ENCODE results near the gene TUBGCP3.

Gene TUBGCP3

DNA sequence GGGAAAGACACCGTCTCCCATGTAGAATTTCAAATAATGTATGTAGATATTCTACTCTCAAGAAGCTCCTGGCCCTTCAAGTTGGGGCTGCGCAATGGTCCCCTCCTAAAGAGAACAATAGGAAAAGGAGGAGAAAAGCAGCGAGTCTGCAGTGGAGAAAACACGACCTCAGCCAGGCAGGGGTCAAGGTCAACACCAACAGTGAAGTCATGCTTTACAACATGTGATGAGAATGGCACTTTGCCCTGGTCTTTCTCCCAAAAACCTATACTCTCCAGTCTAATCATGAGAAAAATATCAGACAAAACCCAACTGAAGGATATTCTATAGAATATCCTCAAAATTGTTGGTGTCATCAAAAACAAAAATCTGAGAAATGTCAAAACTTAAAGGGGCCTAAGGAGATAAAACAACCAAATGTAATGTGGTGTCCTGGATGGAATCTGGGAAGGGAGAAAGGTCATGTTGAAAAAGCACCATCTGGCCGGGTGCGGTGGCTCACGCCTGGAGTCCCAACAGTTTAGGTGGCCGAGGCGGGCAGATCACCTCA, 110.8 kb downstream of the TUBGCP3 start:
- DNase-seq (ENCODE audit: low read depth), result no peak

DNA sequence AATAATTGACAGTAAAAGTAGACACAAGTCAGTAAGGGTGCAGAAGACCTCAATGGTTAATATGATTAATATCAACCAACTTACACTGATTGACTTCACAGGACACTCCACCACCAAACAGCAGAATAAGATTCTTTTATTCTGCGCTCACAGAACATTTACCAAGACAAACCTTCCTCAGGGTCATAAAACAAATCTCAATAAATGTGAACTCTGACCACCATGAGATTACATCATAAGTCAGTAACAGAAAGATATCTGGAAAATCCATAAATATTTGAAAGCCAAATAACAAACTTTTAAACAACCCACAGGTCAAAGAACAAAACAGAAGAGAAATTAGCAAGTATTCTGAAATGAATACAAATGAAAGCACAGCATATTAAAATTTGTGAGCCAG, 112.1 kb downstream of the TUBGCP3 start:
- DNase-seq (ENCODE audit: low read depth), result no peak

DNA sequence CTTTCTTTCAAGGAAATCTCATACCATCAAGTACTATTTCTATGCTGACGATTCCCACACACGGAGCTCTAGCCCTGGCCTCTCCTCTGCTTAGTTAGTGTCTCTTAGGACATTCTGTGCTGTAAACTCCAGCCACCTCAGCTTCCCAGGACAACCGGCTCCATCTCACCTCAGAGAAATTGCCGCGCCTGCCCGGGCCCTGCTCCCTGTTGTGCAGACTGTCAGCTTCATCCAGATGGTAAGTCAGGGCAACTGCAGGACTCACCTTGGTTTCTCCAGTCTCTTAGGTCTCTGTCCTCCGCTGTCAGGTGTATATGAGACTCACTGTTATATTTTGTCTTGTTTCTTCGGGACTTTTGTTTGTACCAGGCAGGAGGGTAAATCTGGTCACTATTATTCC, 113.1 kb downstream of the TUBGCP3 start:
- no peak for DNase-seq (ENCODE audit: low read depth)

DNA sequence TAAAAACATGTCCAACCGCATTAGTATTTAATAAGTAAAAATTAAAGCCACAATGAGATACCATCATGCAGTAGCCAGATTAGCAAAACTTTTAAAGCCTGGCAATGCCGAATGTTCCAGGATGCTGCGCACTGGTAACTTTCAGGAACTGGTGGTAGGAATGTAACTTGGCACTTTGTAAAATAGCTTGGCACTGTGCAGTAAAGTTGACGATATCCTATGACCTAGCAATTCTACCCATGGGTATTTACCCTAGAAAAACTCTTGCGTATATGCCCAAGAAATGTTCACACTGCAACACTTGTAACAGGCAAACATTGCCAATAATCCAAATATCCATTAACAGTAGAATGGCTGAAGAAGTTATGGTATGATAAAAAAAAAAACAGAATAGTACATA, 114.1 kb downstream of the TUBGCP3 start:
- no peak for DNase-seq (ENCODE audit: low read depth)

DNA sequence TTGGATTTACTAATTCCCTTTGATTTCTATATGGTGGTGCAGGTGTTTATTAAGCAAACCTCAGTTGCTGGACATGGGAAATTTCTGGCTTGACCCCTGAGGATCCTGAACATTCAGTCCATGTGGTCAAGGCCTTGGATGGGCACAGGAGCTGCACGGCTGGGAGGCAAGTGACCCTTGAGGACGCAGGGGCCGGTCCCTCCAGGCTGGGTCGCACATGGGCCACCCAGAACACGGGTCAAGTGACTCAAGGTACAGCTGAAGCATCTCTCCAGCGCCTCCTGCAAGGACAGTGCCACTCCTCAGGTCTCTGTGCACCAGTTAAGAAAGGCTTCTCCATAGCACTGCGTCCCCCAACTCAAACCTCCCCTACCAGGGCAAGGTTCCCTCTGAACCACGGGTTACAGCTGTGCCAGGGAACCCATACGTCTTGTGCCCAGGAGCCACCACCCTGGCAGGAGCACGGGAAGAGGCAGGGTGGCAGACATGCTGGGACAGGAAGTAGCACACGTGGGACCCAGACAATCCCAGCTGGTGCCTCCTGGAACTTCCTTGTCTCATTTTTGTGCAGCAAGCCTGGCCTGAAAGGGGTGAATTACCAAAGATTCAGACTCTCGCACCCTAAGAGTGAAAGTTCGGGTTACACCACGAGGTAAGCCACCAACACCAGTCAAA, 118.7 kb downstream of the TUBGCP3 start:
- DNase-seq (ENCODE audit: low read depth), result no peak

DNA sequence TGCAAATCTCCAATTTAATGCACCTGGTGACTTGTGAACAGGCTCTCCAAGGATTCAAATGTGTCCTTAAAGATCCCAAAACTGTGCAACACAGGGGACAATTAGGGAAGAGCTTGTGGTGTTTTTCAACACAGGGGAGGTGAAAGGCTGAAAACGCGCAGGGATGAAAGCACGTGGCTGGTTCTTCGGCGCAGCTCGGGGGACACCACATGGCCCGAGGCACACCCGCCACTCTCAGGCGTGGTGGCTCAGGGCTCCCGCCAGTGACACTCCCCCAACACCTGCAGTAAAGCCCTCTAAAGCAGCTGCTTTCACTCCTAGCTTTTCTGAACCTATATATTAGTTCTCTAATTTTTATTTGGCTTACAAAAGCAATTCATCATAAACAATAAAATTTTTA, 119.9 kb downstream of the TUBGCP3 start:
- DNase-seq (ENCODE audit: low read depth), result no peak

DNA sequence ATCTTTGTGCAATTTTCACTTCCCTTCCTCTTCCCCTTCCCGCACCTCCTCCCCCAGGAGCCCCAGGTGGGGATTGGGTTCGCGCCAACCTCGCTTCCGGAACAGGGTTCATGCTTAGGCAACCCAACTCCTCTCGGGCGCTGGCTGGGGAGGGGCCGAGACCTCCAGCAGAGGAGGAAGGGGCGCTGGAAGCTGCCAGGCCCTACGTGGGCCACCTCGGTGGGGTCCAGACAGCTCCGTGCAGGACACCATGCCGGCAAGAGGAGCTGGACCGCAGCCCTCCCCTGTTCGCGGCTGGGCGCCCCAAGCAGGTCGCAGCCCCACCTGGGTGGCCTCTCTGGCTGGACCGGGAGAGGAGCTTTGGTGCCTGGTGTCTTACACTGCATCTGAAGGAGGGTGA, 120.7 kb downstream of the TUBGCP3 start:
- no peak for DNase-seq (ENCODE audit: low read depth)

DNA sequence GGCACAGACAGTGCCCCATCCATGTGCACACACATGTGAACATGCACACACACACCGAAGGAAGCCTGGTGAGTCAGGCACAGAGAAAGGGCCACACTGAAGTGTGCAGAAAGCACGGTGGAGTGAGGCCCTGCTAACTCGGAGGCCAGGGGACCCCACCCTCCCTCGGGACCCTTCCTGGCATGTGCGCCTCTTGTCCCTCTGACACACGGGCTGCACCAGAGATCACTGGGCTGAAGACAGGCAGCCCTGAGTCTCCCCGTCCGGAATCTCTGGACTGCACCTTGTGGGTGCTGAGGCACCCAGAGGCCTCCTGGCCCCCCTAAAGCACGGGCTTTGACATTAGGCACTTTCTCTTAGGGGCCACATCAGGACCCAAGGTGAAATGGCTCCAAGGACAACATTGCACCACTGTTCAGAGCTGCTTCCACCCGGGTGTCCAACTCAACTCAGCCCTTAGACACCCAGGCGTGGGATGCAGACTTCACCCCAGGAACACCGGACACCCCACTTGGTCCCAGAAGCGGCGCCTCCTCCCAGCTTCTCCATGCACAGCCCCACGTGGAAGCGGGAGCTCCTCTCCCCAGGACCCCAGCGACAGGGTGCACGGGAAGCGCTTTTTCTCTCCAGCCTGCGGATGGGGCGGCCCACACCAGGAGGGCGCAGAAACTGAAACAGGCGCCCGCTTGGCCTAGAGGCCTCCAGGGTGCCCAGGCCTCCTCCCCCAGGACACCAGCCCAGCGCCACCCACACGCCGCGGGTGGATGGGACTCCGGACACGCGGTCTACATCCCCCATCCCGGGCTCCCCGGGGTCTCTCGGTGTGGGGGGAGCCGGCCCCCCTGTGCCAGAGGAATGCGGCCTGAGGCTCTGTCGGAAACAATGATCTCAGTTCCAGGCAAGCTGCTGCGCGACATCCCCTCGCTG, 121.6 kb downstream of the TUBGCP3 start:
- DNase-seq (ENCODE audit: low read depth), result no peak

DNA sequence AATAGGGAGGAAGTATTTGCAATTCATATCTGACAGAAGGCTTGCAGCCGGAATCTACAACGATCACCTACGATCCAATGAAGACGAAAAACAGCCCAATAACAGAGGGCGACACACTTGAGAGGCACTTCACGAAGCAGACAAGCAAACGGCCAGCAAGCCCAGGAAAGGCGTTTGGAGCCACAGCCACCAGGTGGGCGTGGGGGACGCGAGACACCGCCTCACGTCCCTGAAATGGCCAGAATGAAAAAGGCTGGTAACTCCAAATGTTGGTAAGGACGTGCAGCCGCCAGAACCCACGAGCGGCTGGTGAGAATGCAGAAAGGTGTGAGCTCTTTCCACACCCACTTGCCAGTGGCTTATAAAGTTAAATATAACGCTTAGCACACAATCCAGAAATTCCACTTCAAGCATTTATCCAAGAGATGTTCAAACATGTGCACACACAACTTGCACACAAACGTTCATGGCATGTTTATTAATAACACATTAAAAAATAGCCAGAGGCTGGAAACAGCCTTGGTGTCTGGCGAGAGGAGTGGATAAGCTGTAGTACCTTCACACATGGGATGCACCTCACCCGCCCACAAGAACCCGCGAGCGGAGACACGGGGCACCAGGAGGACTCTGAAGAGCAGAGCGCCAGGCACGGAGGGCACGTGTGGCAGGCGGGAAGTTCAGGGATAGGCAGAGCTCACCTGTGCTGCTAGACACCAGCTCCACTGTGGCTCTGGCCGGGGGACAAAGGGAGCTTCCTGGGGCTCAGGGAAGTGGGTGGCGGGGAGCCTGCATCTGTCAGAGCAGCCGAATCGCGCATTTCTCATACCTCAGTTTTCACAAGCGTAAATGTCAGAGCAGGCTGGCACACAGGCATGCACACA, 122.5 kb downstream of the TUBGCP3 start:
- DNase-seq (ENCODE audit: low read depth), result no peak

DNA sequence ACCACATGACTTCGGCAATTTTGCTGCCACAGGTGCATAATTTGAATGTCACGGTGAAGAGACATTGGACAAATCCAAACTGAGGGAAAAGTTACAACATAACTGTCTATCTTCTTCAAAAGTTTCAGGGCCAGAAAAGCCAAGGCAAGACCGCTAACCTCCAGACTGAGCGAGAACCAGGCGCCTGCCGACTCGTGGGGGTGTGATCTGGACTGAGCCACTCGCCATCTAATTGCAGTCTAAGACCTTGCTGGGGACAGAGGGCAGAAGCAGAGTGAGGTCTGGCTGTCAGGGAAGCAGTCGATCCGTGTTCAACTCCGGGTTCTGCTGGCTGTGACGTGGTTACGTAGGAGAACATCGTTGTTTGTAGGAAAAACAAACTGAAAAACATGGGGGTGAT, 123.2 kb downstream of the TUBGCP3 start:
- no peak for DNase-seq (ENCODE audit: low read depth)

DNA sequence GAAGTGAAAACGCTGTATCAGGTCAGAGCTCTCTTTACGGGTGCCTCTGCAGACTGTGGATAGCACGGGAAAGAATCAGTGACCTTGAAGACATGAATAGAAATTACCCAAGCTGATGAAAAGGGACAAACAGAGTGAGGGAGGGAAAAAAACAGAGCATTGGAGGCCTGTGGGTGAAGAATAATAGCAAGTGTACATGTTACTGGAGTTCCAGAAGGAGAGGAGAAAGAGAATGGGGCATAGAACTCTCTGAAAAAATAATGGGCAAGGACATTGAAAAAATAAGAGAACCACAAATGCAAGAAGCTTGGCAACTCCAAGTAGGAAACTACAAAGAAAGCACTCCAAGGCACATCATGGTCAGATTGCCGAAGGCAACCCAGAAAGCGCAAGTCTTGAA, 125.5 kb downstream of the TUBGCP3 start:
- DNase-seq (ENCODE audit: low read depth), result no peak

DNA sequence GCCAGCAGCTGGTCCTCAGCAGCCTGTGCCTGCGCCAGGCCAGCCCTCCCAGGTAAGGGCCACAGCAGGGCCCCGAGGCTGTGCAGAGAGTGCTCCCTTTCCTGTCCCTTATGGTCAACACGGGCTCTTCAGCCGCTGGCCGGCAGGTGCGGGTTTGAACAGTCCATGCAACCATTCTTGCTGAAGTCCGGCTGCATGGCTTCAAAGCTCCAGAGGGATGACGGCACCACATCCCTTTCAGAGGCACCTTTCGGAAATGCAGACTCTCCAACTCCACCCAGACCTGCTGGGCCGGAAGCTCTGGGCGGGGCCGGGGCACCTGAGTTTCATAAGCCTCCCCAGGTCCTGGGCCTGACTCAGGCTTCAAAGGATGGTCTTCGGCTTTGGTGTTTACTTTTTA, 130.5 kb downstream of the TUBGCP3 start:
- DNase-seq (ENCODE audit: low read depth), result no peak

DNA sequence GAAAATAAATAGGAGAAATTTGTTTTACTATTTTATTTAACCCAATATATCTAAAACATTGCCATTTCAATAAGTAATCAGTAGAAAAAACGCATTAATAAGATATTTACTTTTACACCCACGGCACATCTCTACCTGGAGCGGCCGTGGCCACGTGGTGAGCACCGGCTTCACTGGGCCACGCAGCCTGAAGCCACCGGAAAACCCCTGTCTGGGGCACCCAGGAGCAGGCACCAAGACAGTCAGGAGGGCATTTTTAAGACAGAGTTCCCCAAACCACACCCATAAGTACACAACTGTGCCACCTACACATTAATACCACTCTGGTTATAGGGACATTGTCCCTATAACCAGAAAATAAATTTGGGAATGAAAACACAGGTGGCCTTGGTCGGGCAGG, 130.9 kb downstream of the TUBGCP3 start:
- no peak for DNase-seq (ENCODE audit: low read depth)

DNA sequence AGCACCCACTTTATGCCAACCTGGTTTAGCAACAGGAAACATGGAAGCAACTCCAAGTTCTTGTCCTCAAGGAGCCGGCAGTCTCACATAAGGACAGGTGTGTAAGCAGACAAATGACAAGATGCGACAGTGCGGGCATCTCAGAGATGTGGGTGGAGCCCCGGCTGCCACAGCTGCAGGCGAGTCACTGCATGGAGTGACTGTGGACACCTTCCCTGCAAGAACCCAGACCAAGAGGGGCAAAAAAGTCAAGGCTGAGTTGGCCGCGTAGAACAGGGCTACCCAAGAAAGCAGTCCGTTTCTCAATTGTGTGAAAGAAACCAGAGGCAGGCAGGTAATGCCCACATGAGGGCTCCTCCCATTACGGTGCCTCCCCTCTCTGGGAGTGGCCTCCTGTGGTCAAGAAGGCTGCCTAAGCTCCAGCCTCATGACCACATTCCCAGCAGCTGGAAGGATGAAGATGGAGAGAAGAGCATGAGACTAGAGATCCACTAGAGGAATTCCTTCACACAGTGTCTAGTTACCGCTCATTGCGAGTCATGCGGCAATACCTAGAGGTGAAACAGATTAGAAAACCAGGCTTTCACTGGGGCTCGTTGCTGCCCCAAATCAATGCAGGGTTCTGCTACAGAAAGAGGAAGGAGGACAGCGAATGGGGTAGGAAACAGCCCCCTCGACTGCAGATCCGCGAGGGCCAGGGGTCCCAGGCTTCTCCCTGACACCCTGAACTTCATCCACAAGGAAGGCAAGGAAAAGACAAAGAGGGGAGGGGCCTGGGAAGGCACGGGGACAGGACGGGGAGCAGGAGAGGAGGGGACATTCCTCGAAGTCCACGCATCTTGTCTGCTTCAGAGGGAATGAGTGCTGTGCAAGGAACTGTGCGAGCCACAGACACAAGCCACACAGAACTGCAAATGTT, 131.6 kb downstream of the TUBGCP3 start:
- no peak for DNase-seq (ENCODE audit: low read depth)

DNA sequence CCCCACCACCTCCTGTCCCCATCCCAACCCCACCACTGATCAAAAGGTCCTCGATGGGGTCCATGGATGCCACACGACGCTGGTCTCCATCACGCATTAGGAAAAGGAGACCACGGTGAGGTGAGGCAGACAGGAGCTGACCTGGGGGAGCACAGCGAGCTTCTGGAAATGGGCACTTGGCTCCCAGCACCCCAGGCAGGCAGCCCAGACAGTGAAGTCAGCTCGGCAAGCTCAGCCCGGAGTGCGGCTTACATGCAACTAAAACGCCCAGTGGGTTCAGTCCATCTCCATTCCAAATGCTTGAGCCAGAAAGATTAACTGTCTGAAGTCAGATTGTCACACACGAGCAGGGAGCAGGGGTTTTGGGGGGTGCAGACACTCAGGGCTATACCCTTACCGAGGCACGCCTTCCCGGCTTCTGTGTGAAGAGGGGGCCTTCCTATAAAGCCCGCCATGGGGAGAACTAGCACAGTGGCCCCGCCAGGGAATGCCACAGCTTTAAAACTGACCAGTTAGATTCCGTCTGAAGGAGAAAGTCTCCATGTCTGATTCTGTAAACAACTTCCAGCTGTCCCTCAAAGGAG, 132.4 kb downstream of the TUBGCP3 start:
- no peak for DNase-seq (ENCODE audit: low read depth)

DNA sequence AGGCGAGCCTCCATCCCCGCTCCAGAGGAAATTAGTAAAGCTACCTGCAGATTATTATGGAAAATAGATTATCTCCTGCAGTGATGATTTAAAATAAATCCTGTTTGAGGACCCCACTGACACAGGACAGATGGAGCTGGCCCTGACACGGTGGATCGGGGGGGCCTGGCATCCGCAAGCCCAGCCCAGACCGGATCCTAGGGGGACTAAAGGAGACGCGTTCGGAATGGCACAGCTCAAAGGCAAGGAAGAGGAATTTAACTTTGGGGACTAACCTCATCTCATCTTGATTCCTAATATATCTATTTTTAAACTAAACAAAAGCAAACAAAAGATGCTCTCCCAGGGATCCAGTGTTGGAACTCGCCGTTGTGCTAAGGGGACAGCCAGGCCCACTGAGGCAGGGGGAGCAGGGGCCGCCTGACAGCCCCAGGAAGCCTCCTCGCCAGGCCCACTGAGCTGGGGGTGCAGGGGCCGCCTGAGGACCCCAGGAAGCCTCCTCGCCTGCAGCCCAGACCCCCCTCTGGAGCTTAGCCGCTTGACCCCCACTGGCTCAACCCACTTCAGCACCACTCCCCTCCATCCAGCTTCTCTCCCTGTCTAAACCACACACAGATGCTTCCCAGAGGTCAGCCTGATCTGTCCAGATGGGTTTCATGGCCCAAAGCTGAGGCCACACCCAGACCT, 133.2 kb downstream of the TUBGCP3 start:
- no peak for DNase-seq (ENCODE audit: low read depth)

DNA sequence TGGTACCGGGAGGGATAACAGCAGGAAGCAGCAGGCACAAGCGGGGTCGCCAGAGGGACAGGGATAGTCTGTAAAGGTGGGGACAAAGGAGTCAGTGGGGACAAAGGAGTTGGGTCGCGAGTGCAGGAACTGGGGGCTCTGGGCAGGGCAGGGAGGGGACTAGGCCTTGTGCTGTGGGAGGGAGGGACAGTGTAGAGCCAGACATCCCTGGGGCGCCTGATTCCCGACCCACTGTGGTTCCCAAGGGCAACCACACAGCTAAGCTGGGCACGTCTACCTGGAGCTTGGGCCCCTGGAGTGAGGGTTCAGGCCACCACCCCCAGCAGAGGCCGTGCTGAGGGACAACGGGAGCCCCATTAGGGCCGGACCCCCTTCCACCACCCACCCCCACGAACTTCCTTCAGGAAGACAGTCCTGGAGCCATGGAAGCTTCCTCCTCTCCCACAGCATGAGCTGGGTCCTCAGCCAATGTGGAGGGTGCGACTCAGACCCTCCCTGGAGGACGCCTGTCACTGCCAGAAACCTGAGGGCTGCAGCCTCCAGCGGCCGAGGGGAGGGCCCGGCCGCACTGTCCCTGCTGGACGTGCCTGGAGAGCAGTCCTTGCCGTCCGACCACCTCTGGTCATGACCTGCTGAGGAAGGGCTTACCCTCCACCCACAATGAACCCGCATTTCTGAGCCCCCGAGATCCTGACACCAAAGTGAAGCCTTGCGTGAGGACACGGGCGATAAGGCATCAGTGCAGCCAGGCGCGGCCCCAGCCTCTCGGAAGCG, 133.9 kb downstream of the TUBGCP3 start:
- DNase-seq (ENCODE audit: low read depth), result no peak

DNA sequence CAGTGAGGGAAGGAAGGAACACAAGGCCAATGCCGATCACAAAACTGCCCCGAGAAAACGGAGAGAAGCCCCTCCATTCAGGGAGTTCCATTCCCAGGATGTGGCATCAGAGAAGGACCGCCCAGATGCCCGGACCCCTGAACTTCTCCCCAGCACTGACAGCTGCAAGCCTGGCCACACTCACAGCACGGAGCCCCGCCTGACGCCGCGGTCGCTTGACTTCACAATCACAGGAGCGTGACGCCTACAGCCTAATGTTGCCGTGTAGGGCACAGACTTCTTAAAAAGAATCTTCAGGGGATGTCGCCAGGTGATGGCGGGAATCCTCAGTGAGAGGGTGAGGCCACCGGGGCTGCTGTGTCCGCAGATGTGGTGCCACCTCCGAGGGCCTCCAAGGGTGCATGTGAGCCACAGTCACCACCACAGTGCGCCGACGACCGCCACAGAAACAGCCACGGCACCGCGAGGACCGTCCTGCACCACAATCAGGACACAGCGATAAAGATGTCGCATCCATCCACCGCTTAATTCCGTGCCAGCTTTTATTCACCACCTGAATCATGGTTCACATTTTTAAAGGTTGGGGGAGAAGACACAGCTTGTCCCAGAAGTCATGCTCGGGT, 134.6 kb downstream of the TUBGCP3 start:
- DNase-seq (ENCODE audit: low read depth), result no peak

All from T follicular helper cell (primary cell).